Brain microvascular endothelial cell (primary cell): ENCODE results near the gene KCNK10.

Source experiments
- DNase-seq: peaks from one replicate; pipeline ENCODE4 v3.0.0-alpha.2; 2020
- H3K27ac ChIP-seq: fragments of 250-450 bp; sonication (Bioruptor Pico); 2 replicates; pipeline ENCODE4 v1.5.1; 2020; ENCODE audit warnings: mild to moderate bottlenecking, moderate library complexity
- H3K27me3 ChIP-seq: fragments of 250-450 bp; sonication (Bioruptor Pico); replicated peaks from 2 replicates; pipeline ENCODE4 v1.5.1; 2020; ENCODE audit warnings: mild to moderate bottlenecking
- H3K36me3 ChIP-seq: fragments of 250-450 bp; sonication (Bioruptor Pico); replicated peaks from 2 replicates; pipeline ENCODE4 v1.5.1; 2020; ENCODE audit warnings: mild to moderate bottlenecking
- H3K4me3 ChIP-seq: 2 replicates; pipeline ENCODE4 v1.5.1; 2011; ENCODE audit warnings: low read depth, mild to moderate bottlenecking, control low read depth, low read length, moderate library complexity
- in situ Hi-C: cut with HindIII; loops from 2 replicates; pipeline ENCODE4 v1.10.0; 2017; ENCODE audit warnings: low sequenced_read_pairs, low pct_ligation_motif_present
- TF ChIP-seq, protein P1 (sequence below): IDR thresholded peaks from 2 replicates; pipeline ENCODE4 v1.5.1; 2011; ENCODE audit warnings: low read depth, mild to moderate bottlenecking, moderate library complexity, low read length, control low read depth, inconsistent platforms; ENCODE audit errors: missing control alignments

The KCNK10 gene

DNA sequence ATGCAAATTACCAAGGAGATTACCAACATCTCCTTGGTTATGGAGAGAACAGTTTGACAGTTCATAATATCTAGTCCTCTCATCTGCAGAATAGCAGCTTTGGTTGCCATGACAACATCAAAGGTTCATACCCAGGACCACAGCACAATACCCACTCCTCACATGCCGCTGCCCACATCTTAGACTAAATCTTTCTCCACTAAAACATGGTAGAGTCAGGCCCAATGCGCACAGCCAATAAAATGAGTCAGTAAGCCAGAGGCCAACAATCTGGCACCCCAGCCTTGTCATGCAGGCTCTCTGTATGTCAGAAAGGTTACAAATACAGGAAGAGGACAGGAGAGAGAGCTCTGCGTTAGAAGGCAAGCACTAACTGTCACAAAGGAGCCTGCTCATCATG, 70.6 kb downstream of the KCNK10 start:
- Histone ChIP-seq H3K27ac (no peak overlapping the region), H3K4me3 (no peak overlapping the region), H3K36me3 (no peaks in the 10 kb centered on the region), H3K27me3 (no peaks in the 10 kb centered on the region)
- in situ Hi-C loops: no loop called here
- TF ChIP-seq, protein P1, sequence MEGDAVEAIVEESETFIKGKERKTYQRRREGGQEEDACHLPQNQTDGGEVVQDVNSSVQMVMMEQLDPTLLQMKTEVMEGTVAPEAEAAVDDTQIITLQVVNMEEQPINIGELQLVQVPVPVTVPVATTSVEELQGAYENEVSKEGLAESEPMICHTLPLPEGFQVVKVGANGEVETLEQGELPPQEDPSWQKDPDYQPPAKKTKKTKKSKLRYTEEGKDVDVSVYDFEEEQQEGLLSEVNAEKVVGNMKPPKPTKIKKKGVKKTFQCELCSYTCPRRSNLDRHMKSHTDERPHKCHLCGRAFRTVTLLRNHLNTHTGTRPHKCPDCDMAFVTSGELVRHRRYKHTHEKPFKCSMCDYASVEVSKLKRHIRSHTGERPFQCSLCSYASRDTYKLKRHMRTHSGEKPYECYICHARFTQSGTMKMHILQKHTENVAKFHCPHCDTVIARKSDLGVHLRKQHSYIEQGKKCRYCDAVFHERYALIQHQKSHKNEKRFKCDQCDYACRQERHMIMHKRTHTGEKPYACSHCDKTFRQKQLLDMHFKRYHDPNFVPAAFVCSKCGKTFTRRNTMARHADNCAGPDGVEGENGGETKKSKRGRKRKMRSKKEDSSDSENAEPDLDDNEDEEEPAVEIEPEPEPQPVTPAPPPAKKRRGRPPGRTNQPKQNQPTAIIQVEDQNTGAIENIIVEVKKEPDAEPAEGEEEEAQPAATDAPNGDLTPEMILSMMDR: no peak
- no peak for DNase-seq

DNA sequence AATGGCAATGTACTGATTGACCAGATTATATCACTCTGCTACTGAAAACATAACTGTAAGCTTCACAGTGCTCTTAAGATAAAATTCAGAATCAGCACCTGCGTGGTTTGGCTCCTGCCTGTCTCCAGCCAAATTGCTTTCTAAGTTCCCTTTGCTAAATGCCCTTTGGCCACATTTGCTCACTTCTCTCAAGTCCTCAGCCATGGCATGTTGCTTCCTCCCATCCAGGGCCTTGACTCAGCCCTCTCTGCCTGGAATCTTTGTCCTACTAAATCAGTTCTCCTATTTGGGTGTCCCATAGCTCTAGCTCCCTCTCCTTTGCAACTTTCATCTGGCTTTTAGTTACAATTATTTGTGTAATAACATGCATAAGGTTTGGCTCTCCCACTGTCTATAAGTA, 71.4 kb downstream of the KCNK10 start:
- H3K27me3 ChIP-seq: no peaks in the 10 kb centered on the region
- TF ChIP-seq, protein P1: no peak
- H3K36me3 ChIP-seq: no peaks in the 10 kb centered on the region
- H3K27ac ChIP-seq: no peak overlapping the region
- DNase-seq: no peak
- H3K4me3 ChIP-seq: no peak overlapping the region
- in situ Hi-C loops: no loop called here

DNA sequence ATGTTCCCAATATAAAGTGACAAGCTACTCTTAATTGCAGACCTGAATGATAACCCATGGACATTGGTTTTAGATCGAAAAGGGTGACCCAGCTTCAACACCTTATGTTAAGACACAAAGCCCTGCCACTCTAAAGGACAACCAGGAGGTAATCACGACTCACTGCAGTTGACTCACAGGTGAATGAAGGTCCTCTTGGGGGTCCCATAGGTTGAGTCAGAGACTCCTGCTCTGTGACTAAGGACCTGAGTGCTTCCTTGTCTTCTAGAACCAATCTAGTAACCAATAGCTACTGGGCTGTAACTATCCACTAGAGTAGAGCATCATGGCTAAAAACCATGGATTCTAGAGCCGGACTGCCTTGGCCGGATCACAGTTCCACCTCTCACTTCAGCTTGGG, 73.8 kb downstream of the KCNK10 start:
- H3K36me3 ChIP-seq: no peaks in the 10 kb centered on the region
- DNase-seq: no peak
- TF ChIP-seq, protein P1: no peak
- in situ Hi-C loops: no loop called here
- no peak overlapping the region for H3K4me3 ChIP-seq
- no peak overlapping the region for H3K27ac ChIP-seq
- no peaks in the 10 kb centered on the region for H3K27me3 ChIP-seq

DNA sequence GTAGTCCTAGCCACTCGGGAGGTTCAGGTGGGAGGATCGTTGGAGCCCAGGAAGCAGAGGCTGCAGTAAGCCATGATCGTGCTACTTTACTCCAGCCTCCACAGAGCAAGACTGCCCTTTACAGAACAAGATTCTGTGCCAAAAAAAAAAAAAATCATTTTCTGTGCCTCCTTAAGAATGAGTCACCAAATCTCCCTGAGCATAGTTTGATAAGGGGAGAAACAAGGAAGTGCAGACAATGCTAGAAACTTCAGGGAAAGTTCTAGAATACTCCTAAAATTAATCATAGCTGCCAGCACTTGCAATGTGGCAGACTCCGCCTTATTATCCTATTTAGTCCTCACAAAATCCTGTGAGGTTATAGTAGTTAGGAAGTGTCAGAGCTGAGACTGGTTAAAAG, 74.5 kb downstream of the KCNK10 start:
- no peak overlapping the region for H3K27ac ChIP-seq
- H3K27me3 ChIP-seq: no peaks in the 10 kb centered on the region
- H3K36me3 ChIP-seq: no peaks in the 10 kb centered on the region
- in situ Hi-C loops: no loop called here
- H3K4me3 ChIP-seq: no peak overlapping the region
- TF ChIP-seq, protein P1: no peak
- DNase-seq: no peak

DNA sequence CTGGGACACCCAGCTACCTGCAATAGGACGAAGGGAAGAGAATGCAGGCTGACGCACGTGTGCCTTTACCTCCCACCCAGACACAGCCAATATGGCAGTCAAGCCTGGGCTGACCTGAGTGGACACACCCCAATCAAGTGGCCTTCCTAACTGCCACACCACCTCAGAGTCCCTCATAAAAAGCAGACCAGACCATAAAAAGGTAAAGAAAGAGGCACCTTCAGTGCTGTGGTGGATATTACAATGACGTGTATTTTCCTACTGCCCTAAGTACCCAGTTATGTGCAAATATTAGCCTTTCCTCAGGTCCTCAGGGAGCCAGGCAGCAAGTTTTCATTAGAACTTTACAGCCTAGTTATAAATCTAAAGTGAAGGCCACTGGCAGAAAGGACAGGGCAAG, 75.8 kb downstream of the KCNK10 start:
- no peak for DNase-seq
- in situ Hi-C loops: no loop called here

DNA sequence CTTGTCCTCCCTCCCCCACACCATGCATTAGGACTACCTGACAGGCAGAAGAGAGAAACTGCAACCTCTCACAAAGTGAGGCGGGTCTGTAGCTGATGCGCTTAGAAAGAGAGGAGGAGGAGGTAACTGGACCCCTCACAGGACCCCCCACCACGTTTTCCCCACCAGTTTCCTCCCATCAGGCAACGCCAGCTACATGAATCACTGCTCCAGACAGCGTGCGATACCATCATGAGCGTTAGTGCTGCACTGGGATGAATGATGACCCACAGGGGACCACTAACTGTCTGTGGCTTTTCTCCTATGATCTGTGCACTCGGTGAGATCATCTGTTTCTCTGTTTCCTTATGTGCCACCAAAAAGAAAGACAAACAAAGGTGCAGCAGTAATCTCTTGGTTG, 77.7 kb downstream of the KCNK10 start:
- DNase-seq: no peak
- Histone ChIP-seq H3K4me3 (no peak overlapping the region), H3K27ac (no peak overlapping the region), H3K36me3 (no peaks in the 10 kb centered on the region), H3K27me3 (no peaks in the 10 kb centered on the region)
- TF ChIP-seq, protein P1: no peak
- in situ Hi-C loops: no loop called here

More for the DNA sequence above, 75.8 kb downstream of the KCNK10 start:
- Histone ChIP-seq H3K36me3 (no peaks in the 10 kb centered on the region), H3K4me3 (no peak overlapping the region), H3K27me3 (no peaks in the 10 kb centered on the region), H3K27ac (no peak overlapping the region)
- TF ChIP-seq, protein P1: no peak
